Stimulated activated CD4-positive, alpha-beta T cell treated with anti-CD3 and anti-CD28 coated beads, Interleukin-1b, Interleukin-23, amount 100 ng/mL, for 48 hours (primary cell): Measurements from ENCODE around the gene ROM1.

Source experiments
- DNase-seq: peaks from one replicate; pipeline ENCODE4 v3.0.0-alpha.2; 2020

Gene ROM1

DNA sequence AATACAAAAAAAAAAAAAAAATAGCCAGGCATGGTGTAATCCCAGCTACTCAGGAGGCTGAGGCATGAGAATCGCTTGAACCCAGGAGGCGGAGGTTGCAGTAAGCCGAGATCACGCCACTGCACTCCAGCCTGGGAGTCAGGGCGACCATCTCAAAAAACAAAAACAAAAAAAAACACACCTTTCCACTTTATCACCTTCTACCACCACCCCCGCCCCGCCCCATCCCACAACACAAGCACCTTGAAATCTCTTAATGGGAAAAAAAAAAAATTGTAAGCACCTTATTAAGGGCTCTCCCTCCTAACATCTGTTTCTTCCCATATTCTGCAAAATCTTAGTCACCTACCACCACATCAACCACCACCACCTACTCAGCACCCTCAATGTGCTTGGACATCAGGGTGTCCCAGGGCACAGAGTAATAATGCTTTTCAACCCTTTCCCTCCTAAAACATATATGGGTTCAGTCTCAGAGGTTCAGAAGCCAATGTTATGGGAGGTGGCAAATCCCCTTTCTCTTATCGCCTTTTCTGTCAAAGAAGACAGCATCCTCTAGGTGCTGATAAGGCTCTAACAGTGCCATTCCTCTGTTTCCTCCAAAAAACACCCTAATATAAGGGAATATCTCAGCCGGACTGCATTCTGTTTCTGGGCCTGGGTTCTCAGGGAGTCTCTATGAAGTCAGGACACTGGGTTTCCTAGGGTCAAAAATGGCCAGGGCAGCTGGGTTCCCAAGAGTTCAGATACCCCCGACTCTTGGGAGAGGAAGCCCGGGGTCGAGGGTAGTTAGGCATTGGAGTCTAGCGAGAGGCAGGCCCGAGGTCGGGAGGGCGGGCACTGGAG lies 39.3 kb downstream of the ROM1 start:
- DNase-seq, result no peak

- no peak for DNase-seq
Measured at GRCh38 chr11:62654297-62654696, 41.2 kb downstream of the ROM1 start.

- DNase-seq, result no peak
Measured at GRCh38 chr11:62656796-62657429, 43.9 kb downstream of the ROM1 start.

DNA sequence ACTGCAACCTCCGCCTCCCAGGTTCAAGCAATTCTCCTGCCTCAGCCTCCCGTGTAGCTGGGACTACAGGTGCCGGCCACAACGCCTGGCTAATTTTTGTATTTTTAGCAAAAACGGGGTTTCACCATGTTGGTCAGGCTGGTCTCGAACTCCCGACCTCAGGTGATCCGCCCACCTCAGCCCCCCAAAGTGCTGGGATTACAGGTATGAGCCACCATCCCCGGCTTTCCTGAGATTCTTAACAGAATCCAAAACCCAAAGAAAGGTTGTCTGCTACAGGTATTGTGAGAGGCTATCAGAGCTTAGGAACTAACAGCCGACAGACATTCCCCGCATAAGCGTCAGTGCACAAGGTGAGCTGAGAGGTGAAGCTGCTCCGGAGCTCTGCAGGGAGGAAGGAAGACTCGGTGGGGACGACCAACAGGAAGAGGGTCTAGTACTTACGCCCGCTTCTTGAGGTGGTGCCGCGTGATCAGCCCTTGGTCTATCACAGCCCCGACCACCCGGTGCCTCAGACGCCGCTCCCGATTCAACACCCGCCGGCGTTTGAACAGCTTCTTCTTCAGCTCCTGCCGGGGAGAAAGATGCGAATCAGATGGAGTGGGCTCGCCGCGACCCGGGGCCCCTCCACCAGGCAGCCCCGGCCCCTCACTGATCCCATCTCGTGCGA lies 51.5 kb downstream of the ROM1 start:
- peak; percentile 63 for DNase-seq
